Panc1 (cell line): ENCODE data around the gene ATP6V0C. TPM values are rescaled to one million over a fixed set of nuclear protein-coding genes. Genes with fewer than 3 reads are reported as not detected.

Source experiments
- ATAC-seq: fragments of 200-7000 bp; cut with Tn5 transposase; 2 replicates; pipeline ENCODE4 v1.9.1; 2020; ENCODE audit warnings: mild to moderate bottlenecking, moderate library complexity
- BruUV-seq: library from RNA; stranded (reverse); fragments of 400-500 nt; replicated peaks from 2 replicates; lab custom pipeline; 2021; lab: Mats Ljungman, UMichigan
- CTCF ChIA-PET: fragments of 300-600 bp; sonication (Branson Sonifier 250); formaldehyde crosslinking; loops from one replicate; lab custom pipeline; 2022; ENCODE audit warnings: antibody characterized with exemption; lab: Charles Lee
- POLR2A ChIA-PET: fragments of 300-600 bp; sonication (Branson Sonifier 250); formaldehyde crosslinking; loops from one replicate; lab custom pipeline; 2022; ENCODE audit warnings: antibody characterized with exemption; lab: Charles Lee
- DNase-seq: peaks from one replicate; pipeline ENCODE4 v3.0.0-alpha.2; 2010; ENCODE audit warnings: low read depth, low spot score
- H3K27ac ChIP-seq: 2 replicates; pipeline ENCODE4 v1.5.1; 2011; ENCODE audit warnings: mild to moderate bottlenecking, low read length, inconsistent platforms
- H3K27me3 ChIP-seq: fragments of 200-500 bp; sonication (Bioruptor generic); 2 replicates; pipeline ENCODE4 v1.6.0; 2014; ENCODE audit warnings: low read length, inconsistent platforms; ENCODE audit not compliant: control insufficient read depth, insufficient read depth
- H3K36me3 ChIP-seq: fragments of 200-500 bp; sonication (Bioruptor generic); 2 replicates; pipeline ENCODE4 v1.5.1; 2014; ENCODE audit warnings: inconsistent platforms, mild to moderate bottlenecking, low read length, moderate library complexity; ENCODE audit not compliant: control insufficient read depth, insufficient read depth
- H3K4me1 ChIP-seq: 2 replicates; pipeline ENCODE4 v1.5.1; 2011; ENCODE audit warnings: inconsistent platforms, mild to moderate bottlenecking, low read length, moderate library complexity; ENCODE audit not compliant: control insufficient read depth, insufficient read depth
- H3K4me3 ChIP-seq, 2 experiments: 2 replicates each; pipeline ENCODE4 v1.5.1; 2011 to 2012; ENCODE audit warnings: low read depth in 2 of 2, low read length in 2 of 2, mild to moderate bottlenecking in 2 of 2, inconsistent platforms in 1 of 2, moderate library complexity in 1 of 2
- H3K9me3 ChIP-seq: fragments of 200-500 bp; sonication (Bioruptor generic); 2 replicates; pipeline ENCODE4 v1.5.1; 2014; ENCODE audit warnings: low read depth, mild to moderate bottlenecking, inconsistent platforms, low read length, moderate library complexity; ENCODE audit not compliant: control insufficient read depth, insufficient read depth
- POLR2AphosphoS5 ChIP-seq: IDR thresholded peaks from 2 replicates; pipeline ENCODE4 v1.6.1; 2012; ENCODE audit warnings: mild to moderate bottlenecking, low read depth, low read length, moderate library complexity
- SIN3A ChIP-seq: IDR thresholded peaks from 2 replicates; pipeline ENCODE4 v1.6.1; 2012; ENCODE audit warnings: low read depth, mild to moderate bottlenecking, low read length, moderate library complexity, borderline replicate concordance; ENCODE audit not compliant: insufficient read depth
- TCF7L2 ChIP-seq: IDR thresholded peaks from 2 replicates; pipeline ENCODE4 v1.6.1; 2011; ENCODE audit warnings: mild to moderate bottlenecking, low read depth, low read length, inconsistent platforms
- in situ Hi-C: cut with HindIII; loops from 2 replicates; pipeline ENCODE4 v1.10.0; 2016; ENCODE audit warnings: low sequenced_read_pairs, low pct_unique_long_range_greater_than_20kb
- intact Hi-C: fragments of 100-400 bp; cut with micrococcal nuclease; formaldehyde crosslinking; loops from one replicate; pipeline ENCODE4 v1.10.0; 2022; ENCODE audit not compliant: unreplicated experiment
- total RNA-seq: library from RNA; stranded (reverse); gene quantifications from one replicate; pipeline ENCODE4 v1.2.1, GENCODE V29; 2021; ENCODE audit not compliant: unreplicated experiment
- TF ChIP-seq, protein P1 (sequence below), 2 experiments: IDR thresholded peaks; 2 replicates each; pipeline ENCODE4 v1.6.1; 2011 to 2012; ENCODE audit warnings: low read depth in 2 of 2, control low read depth in 1 of 2, low read length in 1 of 2, mild to moderate bottlenecking in 1 of 2, moderate library complexity in 1 of 2; ENCODE audit not compliant: insufficient read depth in 1 of 2
- TF ChIP-seq, protein P2 (sequence below): fragments of 450-650 bp; IDR thresholded peaks from 2 replicates; pipeline ENCODE4 v1.5.1; 2017; ENCODE audit warnings: mild to moderate bottlenecking

ATP6V0C gene
- total RNA-seq, 1 experiment from 2014 or later, result 282 TPM

DNA sequence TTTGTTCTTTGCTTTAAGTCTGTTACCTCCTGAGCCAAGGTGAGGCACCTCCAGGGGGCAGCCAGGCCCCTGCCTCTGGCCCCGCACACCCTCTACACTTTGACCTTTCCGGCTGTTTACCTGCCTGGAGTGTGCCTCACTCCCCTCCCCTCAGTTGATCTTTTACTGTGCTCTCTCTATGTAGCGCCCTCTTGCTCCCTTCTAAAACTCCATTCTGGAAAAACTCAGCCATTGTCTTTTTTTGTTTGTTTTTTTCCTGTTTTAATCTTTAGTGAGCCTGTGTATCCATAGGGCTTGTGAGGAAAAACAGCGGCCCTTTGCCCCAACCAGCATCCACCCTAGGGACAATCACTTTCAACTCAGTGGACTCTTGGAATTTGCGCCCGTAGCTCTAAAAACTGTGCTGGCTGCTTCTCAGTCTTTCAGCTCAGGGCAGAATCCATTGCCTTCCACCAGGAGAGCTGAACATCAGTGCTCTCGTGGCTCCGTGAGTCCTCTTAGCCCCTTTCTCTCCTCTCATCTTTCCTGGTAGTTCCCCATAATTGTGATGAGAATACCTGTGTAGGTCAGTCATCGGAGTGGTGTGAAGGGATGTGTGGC lies 10.7 kb downstream of the ATP6V0C start:
- CTCF ChIA-PET, result no interaction called here
- no peak for TF ChIP-seq SIN3A
- TF ChIP-seq, protein P1, sequence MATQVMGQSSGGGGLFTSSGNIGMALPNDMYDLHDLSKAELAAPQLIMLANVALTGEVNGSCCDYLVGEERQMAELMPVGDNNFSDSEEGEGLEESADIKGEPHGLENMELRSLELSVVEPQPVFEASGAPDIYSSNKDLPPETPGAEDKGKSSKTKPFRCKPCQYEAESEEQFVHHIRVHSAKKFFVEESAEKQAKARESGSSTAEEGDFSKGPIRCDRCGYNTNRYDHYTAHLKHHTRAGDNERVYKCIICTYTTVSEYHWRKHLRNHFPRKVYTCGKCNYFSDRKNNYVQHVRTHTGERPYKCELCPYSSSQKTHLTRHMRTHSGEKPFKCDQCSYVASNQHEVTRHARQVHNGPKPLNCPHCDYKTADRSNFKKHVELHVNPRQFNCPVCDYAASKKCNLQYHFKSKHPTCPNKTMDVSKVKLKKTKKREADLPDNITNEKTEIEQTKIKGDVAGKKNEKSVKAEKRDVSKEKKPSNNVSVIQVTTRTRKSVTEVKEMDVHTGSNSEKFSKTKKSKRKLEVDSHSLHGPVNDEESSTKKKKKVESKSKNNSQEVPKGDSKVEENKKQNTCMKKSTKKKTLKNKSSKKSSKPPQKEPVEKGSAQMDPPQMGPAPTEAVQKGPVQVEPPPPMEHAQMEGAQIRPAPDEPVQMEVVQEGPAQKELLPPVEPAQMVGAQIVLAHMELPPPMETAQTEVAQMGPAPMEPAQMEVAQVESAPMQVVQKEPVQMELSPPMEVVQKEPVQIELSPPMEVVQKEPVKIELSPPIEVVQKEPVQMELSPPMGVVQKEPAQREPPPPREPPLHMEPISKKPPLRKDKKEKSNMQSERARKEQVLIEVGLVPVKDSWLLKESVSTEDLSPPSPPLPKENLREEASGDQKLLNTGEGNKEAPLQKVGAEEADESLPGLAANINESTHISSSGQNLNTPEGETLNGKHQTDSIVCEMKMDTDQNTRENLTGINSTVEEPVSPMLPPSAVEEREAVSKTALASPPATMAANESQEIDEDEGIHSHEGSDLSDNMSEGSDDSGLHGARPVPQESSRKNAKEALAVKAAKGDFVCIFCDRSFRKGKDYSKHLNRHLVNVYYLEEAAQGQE (IDR thresholded peaks at IDR 0.05; ENCODE audit: insufficient read depth in 1 of 2, low read depth in 2 of 2, low read length in 1 of 2), result no peak
- TF ChIP-seq, protein P2, sequence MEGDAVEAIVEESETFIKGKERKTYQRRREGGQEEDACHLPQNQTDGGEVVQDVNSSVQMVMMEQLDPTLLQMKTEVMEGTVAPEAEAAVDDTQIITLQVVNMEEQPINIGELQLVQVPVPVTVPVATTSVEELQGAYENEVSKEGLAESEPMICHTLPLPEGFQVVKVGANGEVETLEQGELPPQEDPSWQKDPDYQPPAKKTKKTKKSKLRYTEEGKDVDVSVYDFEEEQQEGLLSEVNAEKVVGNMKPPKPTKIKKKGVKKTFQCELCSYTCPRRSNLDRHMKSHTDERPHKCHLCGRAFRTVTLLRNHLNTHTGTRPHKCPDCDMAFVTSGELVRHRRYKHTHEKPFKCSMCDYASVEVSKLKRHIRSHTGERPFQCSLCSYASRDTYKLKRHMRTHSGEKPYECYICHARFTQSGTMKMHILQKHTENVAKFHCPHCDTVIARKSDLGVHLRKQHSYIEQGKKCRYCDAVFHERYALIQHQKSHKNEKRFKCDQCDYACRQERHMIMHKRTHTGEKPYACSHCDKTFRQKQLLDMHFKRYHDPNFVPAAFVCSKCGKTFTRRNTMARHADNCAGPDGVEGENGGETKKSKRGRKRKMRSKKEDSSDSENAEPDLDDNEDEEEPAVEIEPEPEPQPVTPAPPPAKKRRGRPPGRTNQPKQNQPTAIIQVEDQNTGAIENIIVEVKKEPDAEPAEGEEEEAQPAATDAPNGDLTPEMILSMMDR, result no peak
- TF ChIP-seq POLR2AphosphoS5, result no peak
- no peak for TF ChIP-seq TCF7L2
- intact Hi-C loops, result no loop called here
- POLR2A ChIA-PET, result no interaction called here
- Histone ChIP-seq H3K27me3 (no peaks in the 10 kb centered on the region), H3K27ac (no peak overlapping the region), H3K36me3 (peaks cover 3% of the 10 kb centered on the region; the same call in 1 of the 2 replicates), H3K4me3 (no peak overlapping the region), H3K9me3 (no peaks in the 10 kb centered on the region), H3K4me1 (peaks cover 5% of the 10 kb centered on the region)
- in situ Hi-C loops, result no loop called here
- ATAC-seq (no peak), DNase-seq (no peak)
- BruUV-seq, result no TSS peak

DNA sequence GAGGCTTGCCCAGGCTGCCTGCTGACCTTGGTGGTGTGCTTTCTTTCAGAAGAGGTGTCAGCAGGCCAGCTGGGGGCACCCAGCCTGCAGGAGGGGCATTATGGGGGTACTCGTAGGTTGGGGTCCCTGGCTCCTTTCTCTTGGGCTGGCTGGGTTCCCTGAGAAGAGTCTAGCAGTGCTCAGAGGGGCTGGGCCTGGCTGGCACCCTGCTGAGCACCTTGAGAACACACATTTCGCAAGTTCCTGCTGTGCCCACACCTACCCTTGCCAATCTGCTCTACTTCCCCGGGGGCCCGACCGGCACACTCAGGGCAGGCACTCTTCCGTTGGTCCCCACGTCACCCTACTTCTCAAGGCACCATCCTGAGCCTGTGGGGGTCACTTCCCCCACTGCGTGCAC lies 12.4 kb downstream of the ATP6V0C start:
- Histone ChIP-seq H3K27ac (no peak overlapping the region), H3K27me3 (no peaks in the 10 kb centered on the region), H3K4me3 (no peak overlapping the region), H3K36me3 (peaks cover 3% of the 10 kb centered on the region; the same call in 1 of the 2 replicates), H3K4me1 (peaks cover 11% of the 10 kb centered on the region), H3K9me3 (no peaks in the 10 kb centered on the region)
- TF ChIP-seq SIN3A (no peak), TCF7L2 (no peak), POLR2AphosphoS5 (no peak)
- TF ChIP-seq, protein P2, result no peak
- intact Hi-C loops (no loop called here), in situ Hi-C loops (no loop called here)
- ATAC-seq, result no peak
- ChIA-PET CTCF (no interaction called here), POLR2A (no interaction called here)
- no peak for DNase-seq
- no TSS peak for BruUV-seq
